Superior temporal gyrus (tissue), 1 donor: ENCODE measurements around the gene NPPB.

Experiments used
- DNase-seq: peaks from one replicate; pipeline ENCODE4 v3.0.0-alpha.2; 2016; ENCODE audit errors: extremely low spot score

NPPB gene

DNA sequence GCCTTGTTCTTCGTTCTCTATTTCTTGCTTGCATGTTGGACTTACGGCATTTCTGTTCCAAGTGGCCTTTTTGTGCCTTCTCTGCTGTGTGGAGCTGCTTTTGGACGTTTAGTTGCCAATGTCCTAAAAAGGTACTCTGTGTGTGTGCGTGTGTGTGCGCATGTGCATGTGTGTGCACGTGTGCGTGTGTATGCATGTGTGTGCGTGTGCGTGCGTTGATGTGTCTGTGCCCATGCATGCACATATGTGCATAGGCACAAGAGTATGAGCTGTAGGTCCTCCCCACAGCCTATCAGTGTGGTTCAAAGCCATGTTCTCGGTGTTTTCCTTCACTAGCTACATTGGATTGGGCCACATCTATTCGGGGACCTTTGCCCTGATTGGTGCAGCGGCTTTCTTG, 24.8 kb downstream of the NPPB start:
- no peak for DNase-seq

GRCh38 chr1:11833497-11833896, 25.2 kb downstream of the NPPB start:
- no peak for DNase-seq

- DNase-seq: no peak
These were observed 26.6 kb downstream of the NPPB start for GRCh38 chr1:11831945-11832725.

DNA sequence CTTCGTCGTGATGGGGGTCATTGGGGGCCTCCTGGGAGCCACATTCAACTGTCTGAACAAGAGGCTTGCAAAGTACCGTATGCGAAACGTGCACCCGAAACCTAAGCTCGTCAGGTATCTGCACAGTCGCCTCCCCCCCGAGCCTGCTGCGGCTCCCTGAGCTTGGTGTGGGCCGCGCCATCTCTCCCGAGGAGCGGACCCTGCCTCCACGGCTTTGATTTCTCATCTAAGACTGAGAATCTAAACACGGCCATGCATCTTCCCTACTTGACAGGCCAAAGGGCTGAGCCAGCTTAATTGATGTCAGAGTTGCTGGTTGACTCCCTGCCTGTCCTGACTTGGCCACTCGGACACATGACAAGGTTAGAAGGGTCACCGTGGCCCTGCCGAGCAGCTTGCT, 30.2 kb downstream of the NPPB start:
- no peak for DNase-seq

DNA sequence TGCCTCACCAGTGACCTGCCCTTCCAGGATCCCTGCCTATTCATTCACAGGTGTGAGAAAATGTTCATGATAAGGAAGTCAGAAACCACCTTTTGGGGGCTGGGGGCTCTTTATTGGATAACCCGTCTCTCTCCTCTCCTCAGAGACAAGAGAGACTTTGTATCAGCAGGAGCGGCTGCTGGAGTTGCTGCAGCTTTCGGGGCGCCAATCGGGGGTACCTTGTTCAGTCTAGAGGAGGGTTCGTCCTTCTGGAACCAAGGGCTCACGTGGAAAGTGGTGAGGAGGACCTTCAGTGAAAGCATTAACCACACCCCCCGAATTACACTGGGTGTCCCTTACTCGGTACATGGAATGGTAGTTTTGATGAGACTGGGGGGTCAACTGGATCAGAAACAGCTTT, 31.8 kb downstream of the NPPB start:
- no peak for DNase-seq

DNA sequence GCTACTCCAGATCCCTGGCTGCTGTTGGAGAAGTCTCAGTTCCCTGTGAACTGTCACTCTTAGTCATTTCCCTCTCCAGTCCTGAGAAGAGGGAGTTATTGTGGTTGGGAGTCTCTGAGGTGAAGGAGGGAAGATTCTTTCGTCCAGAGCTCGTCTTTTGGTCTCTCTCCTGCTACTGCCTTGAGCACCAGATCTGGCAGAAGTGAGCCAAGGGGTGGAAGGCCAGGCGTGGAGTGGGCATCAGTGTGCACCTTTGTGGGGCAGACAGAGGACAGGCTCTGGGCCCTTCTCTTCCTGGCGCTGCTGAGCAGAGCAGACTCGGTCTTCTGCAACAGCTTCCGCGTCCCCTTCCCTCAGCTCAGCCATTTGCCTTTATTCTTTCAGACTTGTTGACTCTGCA, 33.6 kb downstream of the NPPB start:
- DNase-seq: no peak

DNA sequence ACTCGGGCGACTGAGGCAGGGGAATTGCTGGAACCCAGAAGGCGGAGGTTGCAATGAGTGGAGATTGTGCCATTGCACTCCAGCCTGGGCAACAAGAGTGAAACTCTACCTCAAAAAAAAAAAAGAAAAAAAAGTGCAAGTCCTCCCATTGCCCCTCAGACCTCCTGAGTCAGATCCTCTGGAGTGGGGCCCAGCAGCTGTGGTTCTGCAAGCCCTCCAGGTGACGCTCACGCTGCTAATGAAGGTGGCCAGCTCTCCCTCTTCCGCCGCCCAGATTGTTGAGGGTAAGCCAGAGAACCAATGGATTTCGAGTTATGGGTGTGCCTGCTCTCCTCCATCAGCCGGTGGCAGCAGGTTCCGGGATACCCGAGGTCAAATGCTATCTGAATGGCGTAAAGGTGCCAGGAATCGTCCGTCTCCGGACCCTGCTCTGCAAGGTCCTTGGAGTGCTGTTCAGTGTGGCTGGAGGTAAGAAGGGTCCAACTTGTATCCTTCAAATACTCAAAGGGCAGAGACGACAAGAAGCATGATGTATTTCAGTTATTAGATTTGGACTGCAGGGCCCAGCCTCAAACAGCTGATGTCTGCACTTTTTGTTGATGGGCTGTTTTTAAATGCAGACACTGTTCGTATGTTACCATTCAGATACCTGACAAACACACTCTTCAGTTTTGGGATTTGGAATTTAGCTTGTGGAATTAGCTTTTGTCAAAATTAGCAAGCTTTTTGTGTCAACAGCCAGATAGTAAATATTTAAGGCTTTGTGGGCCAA, 35.2 kb downstream of the NPPB start:
- DNase-seq: no peak

DNA sequence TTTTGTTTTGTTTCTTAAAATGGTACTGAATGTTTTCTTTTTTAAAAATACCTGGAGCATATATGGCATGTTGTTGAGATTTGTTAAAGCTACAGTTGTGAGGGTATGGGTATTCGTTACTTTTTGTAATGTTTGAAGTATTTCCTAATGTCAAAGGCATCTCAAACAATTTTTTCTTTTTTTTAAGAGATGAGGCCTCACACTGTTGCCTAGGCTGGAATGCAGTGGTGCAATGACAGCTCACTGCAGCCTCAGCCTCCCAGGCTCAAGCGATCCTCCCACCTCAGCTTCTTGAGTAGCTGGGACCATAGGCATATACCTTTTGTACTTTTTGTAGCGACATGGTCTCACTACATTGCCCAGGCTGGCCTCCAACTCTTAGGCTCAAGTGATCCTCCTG, 36.7 kb downstream of the NPPB start:
- DNase-seq: no peak

GRCh38 chr1:11817192-11817591, 41.6 kb downstream of the NPPB start:
- DNase-seq: no peak

- no peak for DNase-seq
These were observed 45.7 kb downstream of the NPPB start for GRCh38 chr1:11813021-11813420.
